Thyroid gland (tissue), 4 donors: ENCODE results near the gene RNF5. TPM values are rescaled to one million over a fixed set of nuclear protein-coding genes. Genes with fewer than 3 reads are reported as not detected.
"Not testable (repeated sequence)": the region's sequence is repeated elsewhere in the genome, so short reads cannot be mapped to it uniquely, and the experiment has no call there.

ENCODE experiments used
- DNase-seq, 2 donors: peaks; one replicate each; pipeline ENCODE4 v3.0.0-alpha.2; 2019
- H3K27ac ChIP-seq, 3 donors: fragments of 200-600 bp; sonication (generic); 1 replicate in 2 of 3; 2 replicates in 1 of 3; pipeline ENCODE4 v1.5.1; 2016 to 2019; ENCODE audit warnings: mild to moderate bottlenecking in 1 of 3, moderate library complexity in 1 of 3
- H3K27me3 ChIP-seq: fragments of 200-600 bp; sonication (generic); one replicate; pipeline ENCODE4 v1.5.1; 2019
- H3K36me3 ChIP-seq, 2 donors: fragments of 200-600 bp; sonication (generic); one replicate each; pipeline ENCODE4 v1.5.1; 2016 to 2019
- H3K4me1 ChIP-seq, 2 donors: fragments of 200-600 bp; sonication (generic); one replicate each; pipeline ENCODE4 v1.5.1; 2017 to 2019
- H3K4me3 ChIP-seq, 3 donors: fragments of 200-600 bp; sonication (generic); replicated peaks in 1 of 3; 1 replicate in 2 of 3; 2 replicates in 1 of 3; pipeline ENCODE4 v1.5.1; 2016; ENCODE audit warnings: mild to moderate bottlenecking in 1 of 3
- H3K9me3 ChIP-seq: fragments of 200-600 bp; sonication (generic); one replicate; pipeline ENCODE4 v1.5.1; 2017
- CTCF ChIP-seq, 6 experiments: fragments of 200-600 bp in 3 of 6; fragments of 450-650 bp in 3 of 6; sonication (generic) in 3 of 6; IDR thresholded peaks; one replicate each; pipeline ENCODE4 v1.5.1; 2016 to 2019; ENCODE audit warnings: antibody characterized with exemption in 6 of 6, mild to moderate bottlenecking in 2 of 6, inconsistent platforms in 1 of 6, moderate library complexity in 1 of 6
- POLR2A ChIP-seq, 2 donors: fragments of 450-650 bp; IDR thresholded peaks; one replicate each; pipeline ENCODE4 v1.6.1; 2017; ENCODE audit warnings: antibody characterized with exemption in 2 of 2, mild to moderate bottlenecking in 2 of 2, moderate library complexity in 1 of 2
- WGBS, 2 donors: methylation state at CpG; one replicate each; pipeline ENCODE4 v1.1.5; 2017; 5-methylcytosine and 5-hydroxymethylcytosine counted together
- intact Hi-C: fragments of 100-400 bp; cut with DNase I; formaldehyde crosslinking; loops from one replicate; pipeline ENCODE4 v1.15.1; 2023
- total RNA-seq, 4 donors: library from RNA; depleted of rRNA; stranded (reverse); fragments of >200 nt; gene quantifications; one replicate each; pipeline ENCODE4 v1.2.3, GENCODE V29; 2016

The RNF5 gene
- total RNA-seq, 4 donors from 2014 or later, result 64.0 to 114 (median 107) TPM

GRCh38 chr6:32184084-32184640 is 6.0 kb downstream of the RNF5 start, which contains the start of gene AGER:
Gene AGER, minus strand, starts transcription at chr6:32184253. Its CDS starts 31 bp downstream, at chr6:32184222.
- no peak for DNase-seq
- intact Hi-C loops, result no loop called here
- Histone ChIP-seq H3K4me3 (no peak within 1 kb of the TSS), H3K27ac (peak within 1 kb of the TSS; percentile 85 to 88 (median 88)), H3K27me3 (no peaks in the 10 kb centered on the region), H3K4me1 (peaks cover 40 to 61% of the 10 kb centered on the region in 2 donors), H3K36me3 (peaks cover 11 to 27% of the 10 kb centered on the region in 2 donors), H3K9me3 (no peaks in the 10 kb centered on the region)
- 53 to 65% methylated on average over 5 to 6 of the region's 6 CpGs for WGBS, 2 donors
- no peak for TF ChIP-seq CTCF (IDR thresholded peaks at IDR 0.05)
- no peak for TF ChIP-seq POLR2A (IDR thresholded peaks at IDR 0.05)

GRCh38 chr6:32185681-32186131 is 7.5 kb downstream of the RNF5 start:
- Histone ChIP-seq H3K4me1 (peaks cover 32 to 52% of the 10 kb centered on the region in 2 donors), H3K27ac (peak overlapping the region; percentile 85 to 88 (median 88)), H3K36me3 (peaks cover 11 to 27% of the 10 kb centered on the region in 2 donors)
- H3K27me3 ChIP-seq, intact Hi-C loops, H3K9me3 ChIP-seq, H3K4me3 ChIP-seq: not testable (repeated sequence)
- TF ChIP-seq POLR2A (IDR thresholded peaks at IDR 0.05), result peak in 1 of 2 donors; percentile 69
- DNase-seq, result peak; percentile 92 to 96
- 19% methylated on average over 11 of the region's 11 CpGs for WGBS, 2 donors

- intact Hi-C loops, H3K4me3 ChIP-seq, DNase-seq, H3K27me3 ChIP-seq, H3K9me3 ChIP-seq: not testable (repeated sequence)
- H3K36me3 ChIP-seq, result peaks cover 8 to 22% of the 10 kb centered on the region in 2 donors
- H3K4me1 ChIP-seq, result peaks cover 32 to 57% of the 10 kb centered on the region in 2 donors
- H3K27ac ChIP-seq, result peak overlapping the region; percentile 85 to 88 (median 88)
- WGBS, 2 donors, result 72 to 79% methylated on average over 10 of the region's 10 CpGs
Observed at GRCh38 chr6:32186151-32186840, 8.1 kb downstream of the RNF5 start.

GRCh38 chr6:32187009-32187709 is 9.0 kb downstream of the RNF5 start:
- Histone ChIP-seq H3K27me3 (no peaks in the 10 kb centered on the region), H3K36me3 (peaks cover 6 to 20% of the 10 kb centered on the region in 2 donors), H3K9me3 (no peaks in the 10 kb centered on the region), H3K27ac (peak overlapping the region in 2 of 3 donors; percentile 85 to 88), H3K4me3 (no peak overlapping the region), H3K4me1 (peaks cover 32 to 58% of the 10 kb centered on the region in 2 donors)
- TF ChIP-seq CTCF (IDR thresholded peaks at IDR 0.05), result no peak
- no peak for TF ChIP-seq POLR2A (IDR thresholded peaks at IDR 0.05)
- WGBS, 2 donors, result 64 to 73% methylated on average over 12 of the region's 12 CpGs
- no peak for DNase-seq
- intact Hi-C loops, result no loop called here

GRCh38 chr6:32187725-32188380 is 9.6 kb downstream of the RNF5 start:
- DNase-seq, intact Hi-C loops, H3K9me3 ChIP-seq, H3K27me3 ChIP-seq: not testable (repeated sequence)
- Histone ChIP-seq H3K4me1 (peaks cover 32 to 65% of the 10 kb centered on the region in 2 donors), H3K4me3 (peak overlapping the region in 1 of 3 donors; percentile 64), H3K36me3 (peaks cover 6 to 15% of the 10 kb centered on the region in 2 donors), H3K27ac (peak overlapping the region; percentile 97 to 99 (median 98))
- WGBS, 2 donors, result 62 to 76% methylated on average over 14 to 16 of the region's 18 CpGs

GRCh38 chr6:32188381-32189068 is 10.3 kb downstream of the RNF5 start:
- no peaks in the 10 kb centered on the region for H3K9me3 ChIP-seq
- H3K4me3 ChIP-seq, result peak overlapping the region; percentile 27 to 64 (median 40)
- intact Hi-C loops, result no loop called here
- peaks cover 6 to 13% of the 10 kb centered on the region in 2 donors for H3K36me3 ChIP-seq
- H3K27me3 ChIP-seq, result no peaks in the 10 kb centered on the region
- H3K27ac ChIP-seq, result peak overlapping the region; percentile 97 to 99 (median 98)
- peaks cover 32 to 68% of the 10 kb centered on the region in 2 donors for H3K4me1 ChIP-seq
- 18 to 22% methylated on average over 8 to 13 of the region's 13 CpGs for WGBS, 2 donors
- DNase-seq, result peak; percentile 22 to 27
- no peak for TF ChIP-seq CTCF (IDR thresholded peaks at IDR 0.05)
- TF ChIP-seq POLR2A (IDR thresholded peaks at IDR 0.05), result no peak
